HG03025 (cell line): Measurements from ENCODE around the gene CLCN7.

Source experiments
- ATAC-seq: cut with Tn5 transposase; IDR thresholded peaks from one replicate; pipeline ENCODE4 v1.9.1; 2021; ENCODE audit warnings: mild to moderate bottlenecking, moderate library complexity; ENCODE audit not compliant: unreplicated experiment, low FRiP score

The CLCN7 gene, protein sequence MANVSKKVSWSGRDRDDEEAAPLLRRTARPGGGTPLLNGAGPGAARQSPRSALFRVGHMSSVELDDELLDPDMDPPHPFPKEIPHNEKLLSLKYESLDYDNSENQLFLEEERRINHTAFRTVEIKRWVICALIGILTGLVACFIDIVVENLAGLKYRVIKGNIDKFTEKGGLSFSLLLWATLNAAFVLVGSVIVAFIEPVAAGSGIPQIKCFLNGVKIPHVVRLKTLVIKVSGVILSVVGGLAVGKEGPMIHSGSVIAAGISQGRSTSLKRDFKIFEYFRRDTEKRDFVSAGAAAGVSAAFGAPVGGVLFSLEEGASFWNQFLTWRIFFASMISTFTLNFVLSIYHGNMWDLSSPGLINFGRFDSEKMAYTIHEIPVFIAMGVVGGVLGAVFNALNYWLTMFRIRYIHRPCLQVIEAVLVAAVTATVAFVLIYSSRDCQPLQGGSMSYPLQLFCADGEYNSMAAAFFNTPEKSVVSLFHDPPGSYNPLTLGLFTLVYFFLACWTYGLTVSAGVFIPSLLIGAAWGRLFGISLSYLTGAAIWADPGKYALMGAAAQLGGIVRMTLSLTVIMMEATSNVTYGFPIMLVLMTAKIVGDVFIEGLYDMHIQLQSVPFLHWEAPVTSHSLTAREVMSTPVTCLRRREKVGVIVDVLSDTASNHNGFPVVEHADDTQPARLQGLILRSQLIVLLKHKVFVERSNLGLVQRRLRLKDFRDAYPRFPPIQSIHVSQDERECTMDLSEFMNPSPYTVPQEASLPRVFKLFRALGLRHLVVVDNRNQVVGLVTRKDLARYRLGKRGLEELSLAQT

DNA sequence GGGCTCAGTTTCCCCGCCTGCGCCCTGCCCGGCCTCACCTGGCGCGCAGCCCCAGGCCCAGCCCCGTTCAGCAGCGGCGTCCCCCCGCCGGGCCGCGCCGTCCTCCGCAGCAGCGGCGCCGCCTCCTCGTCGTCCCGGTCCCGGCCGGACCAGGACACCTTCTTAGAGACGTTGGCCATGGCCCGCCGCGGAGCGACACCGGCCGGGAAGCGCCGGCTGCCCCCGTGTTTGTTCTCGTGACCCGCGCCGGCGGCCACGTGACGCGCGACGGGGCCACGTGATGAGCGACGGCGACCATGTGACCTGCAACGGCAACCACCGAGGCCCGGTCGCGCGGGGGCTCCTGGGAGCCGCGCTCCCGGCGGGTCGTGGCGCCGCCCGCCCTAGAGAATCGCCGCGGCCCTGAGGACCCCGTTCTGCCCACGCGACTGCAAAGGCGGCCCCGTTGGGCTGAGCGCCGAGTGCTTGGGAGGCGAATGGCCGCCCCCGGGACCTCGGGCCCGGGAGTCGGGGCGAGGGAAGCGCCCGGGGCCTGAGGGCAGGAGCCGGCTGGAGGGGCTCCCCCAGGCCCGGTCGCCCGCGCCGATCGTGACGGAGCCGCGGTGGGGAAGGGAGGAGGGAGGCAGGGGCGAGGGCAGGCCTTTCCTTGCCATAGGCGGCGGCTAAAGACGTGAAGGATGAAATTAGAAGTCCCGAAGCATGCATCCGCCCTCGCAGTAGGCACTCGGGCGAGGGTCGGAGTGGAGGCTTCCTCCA lies at the start of gene CLCN7:
Gene CLCN7, minus strand, starts transcription at position 233 of the 756 bp plus-strand sequence. Its CDS starts 54 bp downstream, at position 179.
- ATAC-seq = peak; percentile 68

DNA sequence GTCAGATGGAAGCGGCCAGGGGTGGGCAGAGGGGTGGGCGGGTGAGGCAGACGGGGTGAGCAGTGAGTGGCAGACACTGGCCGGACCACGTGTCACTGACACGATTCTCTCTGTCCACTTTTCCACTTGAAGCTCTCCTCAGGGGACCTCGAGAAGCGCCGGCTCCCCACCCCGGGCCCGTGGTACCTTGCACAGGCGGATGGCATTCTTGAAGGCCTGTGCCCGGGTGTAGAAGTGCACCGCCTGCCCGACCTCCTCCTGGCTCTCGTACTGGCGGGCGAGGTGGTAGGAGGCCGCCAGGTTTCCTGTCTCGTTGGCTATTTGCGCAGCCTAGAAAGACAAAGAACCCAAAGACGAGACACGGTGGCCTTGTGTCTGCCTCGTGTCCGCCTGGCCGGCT lies 49.5 kb upstream of the CLCN7 start:
- ATAC-seq = no peak

DNA sequence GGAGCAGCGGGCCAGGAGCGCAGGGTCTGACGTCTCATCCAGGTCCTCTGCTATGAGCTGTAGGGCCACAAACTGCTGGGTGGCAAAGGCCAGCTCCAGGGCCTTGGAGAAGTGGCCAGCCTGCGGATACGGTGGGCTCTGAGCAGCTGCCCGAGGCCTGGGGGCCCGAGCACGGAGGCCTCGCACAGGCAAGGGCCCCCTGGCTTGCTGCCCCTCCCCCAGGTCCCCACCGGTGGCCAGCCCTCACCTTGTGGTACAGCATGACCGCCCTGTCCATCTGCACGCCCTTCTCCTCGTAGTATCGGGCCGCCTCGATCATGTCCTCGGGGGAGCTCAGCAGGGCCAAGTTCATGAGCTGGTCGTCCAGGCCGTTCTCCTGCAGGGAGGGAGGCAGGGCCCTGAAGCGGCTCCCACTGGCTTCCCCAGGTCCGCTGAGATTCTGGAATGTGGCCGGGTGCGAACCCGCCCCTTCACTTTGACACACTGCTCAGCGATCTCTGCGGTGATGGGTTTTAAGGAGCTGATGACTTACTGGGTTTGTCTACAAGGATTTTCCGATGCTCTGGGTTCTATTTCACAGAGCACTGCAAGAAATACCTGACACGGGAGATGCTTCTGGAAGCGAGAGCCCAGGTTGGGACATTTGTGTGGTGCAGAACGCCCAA lies 48.9 kb upstream of the CLCN7 start:
- no peak for ATAC-seq

DNA sequence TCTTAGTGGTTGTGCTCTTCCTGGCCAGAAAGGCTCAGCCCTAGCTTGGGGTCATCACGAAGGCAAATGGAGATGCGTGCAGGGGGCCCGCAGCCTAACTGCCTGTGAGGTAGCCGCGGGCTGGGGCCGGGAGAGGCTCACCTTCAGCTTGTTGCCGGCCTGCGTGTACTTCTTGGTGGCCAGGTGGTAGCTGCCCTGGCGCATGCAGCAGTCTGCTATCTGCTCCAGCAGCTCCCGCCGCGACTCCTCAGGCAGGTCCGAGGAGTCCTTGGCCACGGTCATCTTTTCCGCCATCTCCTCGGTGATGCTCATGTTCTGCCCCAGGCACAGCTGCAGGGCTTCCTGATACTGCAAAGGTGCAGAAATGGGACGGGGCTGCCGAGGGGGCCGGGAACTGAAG lies 45.6 kb upstream of the CLCN7 start:
- no peak for ATAC-seq

DNA sequence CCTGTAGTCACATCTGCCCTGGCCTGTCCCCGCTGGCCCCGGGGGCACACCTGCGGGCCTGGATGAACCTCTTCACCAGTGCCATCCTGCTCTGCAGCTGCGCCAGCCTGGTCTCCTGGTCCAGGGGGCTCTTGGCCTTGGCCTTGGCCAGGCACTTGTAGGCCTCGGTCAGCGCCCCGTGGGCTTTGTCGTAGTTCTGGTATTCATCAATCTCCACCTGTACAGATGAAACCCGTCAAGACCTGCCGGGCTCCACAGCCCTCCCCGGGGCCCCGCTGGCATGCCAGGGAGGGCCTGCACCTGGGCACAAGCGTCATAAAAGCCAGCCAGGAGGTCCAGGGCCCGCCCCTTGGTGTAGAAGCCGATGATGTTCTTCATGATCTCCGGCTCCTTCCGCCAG lies 45.0 kb upstream of the CLCN7 start:
- ATAC-seq = no peak

DNA sequence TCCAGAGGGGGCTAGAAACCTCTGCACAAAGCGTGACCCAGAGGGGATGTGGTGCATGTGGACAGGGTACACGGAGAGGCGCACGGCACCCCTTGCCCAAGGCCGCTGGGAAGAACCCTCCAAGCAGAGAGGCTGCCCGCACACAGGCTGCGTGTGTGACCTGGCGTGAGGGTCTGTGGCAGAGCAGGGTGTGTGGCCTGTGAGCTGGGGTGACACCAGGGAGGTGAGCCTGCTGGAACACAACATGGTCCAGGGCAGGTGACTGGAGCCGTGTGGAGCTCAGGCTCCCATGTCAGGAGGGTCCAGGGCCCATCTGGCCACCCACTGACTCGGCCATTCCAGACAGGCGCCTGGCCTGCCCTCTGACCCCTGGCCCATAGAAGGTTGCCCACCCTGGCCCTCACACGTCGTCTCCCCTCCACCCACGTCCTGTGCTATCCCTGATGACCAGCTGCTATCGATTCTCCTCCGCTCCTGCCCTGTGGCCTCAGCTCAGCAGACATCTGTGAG lies 43.9 kb upstream of the CLCN7 start:
- no peak for ATAC-seq

DNA sequence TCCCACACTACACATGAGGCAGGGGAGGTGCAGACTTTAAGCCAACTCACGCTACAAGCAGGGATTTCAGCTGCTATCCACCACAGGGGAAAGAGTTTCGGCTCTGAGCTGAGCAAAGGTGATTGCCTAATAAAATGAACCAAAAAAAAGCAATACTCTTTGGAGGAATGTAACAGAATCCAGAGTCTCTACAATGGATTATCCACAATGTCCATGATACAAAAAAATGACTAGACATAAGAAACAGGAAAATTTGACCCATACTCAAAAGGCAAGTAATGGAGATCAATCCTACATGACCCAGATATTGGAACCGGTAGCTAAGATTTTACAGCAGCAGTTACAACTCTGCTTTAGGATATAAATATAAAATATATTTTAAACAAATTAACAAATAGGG lies 39.7 kb upstream of the CLCN7 start:
- no peak for ATAC-seq

DNA sequence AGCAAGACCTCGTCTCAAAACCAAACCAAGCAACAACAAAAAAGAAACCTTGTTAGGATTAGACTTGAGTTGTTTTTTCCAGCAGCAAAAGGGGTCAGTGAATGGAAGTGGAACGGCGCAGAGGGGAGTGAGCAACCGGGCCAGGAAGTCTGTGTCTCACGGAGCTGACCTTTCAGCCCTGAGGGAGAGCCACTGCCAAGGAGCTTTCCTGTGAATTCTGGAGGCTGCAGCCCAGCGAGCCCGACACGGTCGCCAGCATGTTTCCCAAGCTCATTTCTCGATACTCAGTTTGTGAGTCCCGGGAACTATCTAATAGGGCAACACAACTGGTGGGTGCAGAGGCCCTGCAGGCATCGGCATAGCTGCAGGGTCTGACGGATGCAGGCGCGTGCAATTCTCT lies 37.9 kb upstream of the CLCN7 start:
- ATAC-seq = no peak

DNA sequence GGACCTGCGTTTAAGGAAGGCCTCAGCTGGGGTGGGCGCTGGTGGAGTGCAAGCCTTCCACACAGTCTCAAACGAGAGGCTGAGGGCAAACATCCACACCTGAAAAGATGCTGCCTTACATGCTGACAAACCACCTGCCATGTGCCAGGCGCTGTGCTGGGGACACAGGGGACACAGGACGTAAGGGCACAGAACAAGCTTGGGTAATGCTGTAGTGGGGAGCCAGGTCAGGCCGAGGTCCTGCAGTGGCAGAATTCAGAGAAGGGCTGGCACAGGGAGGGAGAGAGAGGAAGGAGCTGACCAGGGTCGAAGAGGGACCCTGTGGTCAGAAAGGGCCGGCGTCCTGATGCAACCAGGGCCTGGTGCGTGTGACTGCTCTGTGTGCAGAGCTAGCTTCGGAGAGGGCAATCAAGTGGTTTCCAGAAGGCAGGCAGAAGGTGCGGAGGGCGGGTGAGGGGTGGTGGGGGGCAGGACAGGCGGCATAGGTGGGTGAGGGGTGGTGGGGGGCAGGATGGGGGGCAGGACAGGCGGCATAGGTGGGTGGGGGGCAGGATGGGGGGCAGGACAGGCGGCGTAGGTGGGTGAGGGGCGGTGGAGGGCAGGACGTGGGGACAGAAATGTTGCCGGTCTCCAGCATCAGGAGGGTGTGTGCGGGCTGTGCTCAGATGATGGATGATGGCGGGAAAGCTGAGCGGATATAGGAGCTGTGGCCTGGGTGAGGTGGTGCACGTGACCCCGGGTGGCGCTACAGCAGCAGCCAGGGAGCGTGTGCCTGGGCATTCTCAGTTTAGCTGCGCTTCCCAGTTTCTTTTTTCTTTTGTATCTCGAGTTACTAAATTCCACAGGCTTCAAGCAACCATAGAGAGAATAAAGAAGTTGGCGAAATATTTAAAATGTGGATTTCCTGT lies 37.1 kb upstream of the CLCN7 start:
- ATAC-seq = no peak

DNA sequence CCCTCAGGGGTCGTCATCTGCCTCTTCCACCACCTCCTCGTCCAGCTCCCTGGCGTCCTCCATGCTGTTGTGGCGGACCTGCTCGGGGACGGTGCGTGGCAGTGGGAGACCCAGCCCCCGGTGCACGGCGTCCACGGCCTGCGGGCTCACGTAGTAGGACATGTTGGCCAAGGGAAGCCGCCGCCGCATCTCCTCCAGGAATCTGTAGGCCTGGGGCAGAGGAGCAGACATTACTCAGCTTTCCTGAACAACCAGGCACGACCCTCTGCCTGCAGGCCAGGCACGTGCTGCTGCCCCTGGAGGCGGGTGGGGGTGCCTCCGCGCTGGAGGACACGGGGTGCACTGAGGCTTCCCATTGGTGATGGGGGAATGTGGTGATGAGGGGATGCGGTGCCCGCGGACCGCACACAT lies 36.1 kb upstream of the CLCN7 start:
- ATAC-seq = no peak

DNA sequence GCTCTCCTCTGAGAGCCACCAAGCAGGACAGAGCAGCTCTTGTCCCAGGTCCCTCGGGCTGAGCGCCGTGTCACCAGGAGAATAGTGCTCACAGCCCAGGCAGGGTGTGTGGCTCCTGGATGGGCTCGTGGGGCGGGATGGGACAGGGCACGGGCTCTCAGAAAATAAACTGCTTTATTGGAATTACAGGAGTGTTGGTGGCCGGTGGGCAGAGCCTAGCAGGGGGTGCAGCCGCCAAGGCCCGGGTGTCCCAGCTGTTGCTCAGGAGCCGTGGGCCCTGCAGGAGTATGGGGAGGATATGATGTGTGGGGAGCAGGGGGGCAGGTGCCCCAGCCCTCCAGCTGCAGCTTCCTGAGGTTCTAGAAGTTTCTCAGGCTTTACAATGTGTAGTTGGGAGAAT lies 35.4 kb upstream of the CLCN7 start:
- ATAC-seq = no peak

DNA sequence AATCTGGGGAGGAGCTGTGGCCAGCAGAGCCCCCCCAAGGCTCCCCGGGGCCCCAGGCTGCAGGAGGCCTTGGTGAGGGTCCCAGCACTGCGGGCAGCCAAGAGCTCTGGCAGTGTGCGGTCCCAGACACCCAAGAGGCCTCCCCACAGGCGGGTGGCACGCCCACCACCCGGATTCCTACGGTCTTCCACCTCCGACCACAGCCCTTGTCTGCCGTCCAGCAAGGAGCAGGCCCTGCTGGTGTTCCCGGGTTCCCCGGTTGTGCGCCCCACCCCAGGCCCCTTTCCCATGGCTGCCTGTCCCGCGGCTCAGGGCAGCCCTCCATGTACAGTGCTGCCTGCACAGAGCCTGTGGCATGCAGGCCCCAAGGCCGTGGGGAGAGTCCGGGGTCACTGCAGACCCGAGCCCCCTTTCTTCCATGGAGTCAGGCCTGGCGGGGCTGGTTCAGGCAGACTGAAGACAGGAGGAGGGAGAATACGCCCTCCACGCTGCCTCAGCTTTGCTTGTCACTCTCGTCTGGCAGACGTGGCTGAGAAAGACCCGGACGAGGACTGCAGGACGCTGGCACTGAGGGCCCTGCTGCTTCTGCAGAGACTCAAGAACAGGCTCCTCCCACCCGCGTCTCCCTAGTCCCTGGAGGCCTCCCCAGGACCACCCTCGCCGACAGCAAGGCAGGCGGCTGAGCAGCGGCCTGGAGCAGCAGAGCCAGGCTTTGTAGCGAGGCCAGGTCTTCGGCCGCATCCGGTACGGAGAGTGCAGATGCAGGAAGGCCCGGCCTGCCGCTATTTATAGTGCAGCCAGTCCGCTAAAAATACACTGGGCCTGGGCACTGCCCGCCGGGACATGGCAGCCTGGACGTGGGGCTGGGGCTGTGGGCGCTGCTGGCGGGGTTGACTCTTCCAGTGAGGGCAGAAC lies 34.7 kb upstream of the CLCN7 start:
- ATAC-seq = no peak

DNA sequence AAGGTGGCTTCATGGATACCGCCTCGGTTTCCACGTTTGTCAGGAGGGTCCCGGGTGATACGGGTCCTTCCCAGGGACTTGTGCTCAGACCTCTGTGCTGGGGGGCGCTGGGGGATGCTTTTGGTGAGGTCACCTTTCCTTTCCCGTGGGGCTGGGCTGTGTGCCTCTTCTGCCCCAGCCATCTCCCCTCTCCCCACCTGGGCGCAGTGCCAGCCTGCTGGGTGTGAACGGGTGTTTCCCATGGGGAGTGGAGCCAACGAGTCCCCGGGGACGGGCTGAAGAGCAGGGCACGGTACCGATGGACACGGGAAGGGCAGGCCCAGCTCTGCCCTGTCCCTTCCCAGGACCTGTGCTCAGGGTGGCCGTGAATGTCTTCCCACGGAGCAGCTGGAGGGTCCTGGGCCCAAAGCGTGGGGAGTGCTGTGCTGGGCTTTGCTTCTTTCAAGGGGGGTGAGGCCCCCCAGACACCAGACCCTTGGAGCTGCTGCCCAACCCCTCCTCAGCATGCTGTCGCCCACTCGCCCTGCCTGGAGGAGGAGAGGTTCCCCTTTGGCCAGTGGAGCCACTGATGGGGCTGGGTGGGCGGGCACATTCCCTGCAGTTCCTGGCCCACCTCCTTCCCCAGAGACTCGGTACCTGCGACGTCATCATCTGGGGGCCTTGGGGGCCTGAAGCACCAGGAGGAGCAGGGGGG lies 33.8 kb upstream of the CLCN7 start:
- ATAC-seq = no peak

DNA sequence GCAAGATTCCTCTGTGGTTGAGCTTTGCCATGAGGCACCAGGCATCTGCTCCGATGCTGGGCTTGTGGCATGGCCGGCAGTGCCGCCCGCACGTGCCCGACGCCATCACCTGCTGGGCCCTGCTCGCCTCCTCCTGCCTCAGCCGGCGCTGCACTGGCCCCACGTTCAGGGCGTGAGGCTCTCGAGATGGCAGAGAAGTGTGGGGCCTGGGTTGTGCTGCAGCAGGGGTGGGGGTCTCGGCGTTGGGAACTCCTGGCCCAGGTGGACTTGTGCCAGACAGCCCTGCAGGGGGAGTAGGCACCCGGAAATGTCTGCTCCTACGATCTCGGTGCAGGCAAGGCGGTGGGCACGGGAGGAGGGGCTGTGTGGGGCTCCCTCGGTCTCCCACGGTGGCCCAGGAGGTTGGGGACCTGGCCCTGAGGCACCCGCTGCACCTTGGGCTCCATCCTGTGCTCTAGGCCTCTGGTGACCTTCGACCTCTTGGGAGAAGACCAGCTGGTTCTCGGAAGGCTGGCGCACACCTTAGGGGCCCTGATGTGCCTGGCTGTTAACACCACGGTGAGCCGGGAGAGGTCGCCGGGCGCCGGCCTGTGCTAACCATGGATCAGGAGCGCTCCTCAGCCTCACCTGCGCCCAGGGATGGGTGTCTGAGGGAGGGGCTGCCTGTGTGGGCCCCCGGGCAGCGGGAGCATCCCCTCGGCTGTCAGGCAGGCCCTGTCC lies 31.8 kb upstream of the CLCN7 start:
- no peak for ATAC-seq

DNA sequence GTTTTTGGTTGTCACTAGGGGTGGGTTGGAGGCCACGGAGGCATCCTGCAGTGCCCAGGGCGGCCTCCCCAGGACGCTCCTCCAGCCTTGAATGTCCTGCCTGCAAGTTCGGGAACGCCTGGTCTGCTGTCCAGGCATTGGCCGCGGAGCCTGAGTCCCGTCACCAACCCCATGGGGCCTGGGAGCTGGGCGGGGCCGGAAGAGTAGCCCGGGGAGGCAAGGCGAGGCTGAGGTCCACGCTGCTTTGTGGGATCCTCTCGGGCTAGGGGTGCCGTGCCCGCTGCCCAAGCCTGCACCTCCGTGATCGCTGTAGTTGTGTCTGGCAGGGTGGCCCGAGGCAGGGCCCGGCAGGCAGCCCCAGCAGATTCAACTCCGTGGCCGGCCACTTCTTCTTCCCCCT lies 31.1 kb upstream of the CLCN7 start:
- ATAC-seq = no peak

DNA sequence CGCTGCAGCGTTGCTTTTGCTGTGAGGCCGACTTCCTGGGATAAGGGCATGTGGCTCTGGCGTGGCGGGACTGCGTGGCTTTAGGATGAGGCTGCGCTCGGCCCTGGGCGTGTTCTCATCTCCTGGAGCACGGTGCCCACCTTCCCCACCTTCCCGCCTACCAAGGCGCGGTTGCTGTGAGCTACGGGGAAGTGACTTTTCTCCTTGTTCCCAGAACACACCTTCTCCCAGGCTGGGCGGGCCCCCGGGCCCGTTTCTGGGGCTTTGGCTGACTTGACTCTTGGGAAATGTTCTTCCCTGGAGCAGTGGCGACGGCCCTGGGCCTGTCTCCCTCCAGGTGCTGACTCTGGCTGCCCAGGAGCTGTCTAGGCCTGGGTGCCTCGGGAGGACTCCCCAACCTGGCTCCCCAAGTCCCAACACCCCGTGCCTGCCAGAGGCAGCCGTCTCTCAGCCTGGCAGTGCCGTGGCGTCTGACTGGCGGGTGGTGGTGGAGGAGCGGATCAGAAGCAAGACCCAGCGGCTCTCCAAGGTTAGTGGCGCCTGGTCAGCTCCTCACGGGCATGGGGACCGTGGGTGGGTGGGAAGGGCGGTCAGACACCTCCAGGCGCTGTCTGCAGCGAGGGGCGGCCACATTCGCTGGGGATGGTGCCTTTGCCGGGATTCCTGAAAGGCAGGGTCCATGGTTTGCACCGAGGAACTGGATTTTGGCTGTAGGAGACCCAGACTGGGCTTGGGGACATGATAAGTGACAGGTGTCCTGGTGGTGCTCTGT lies 30.4 kb upstream of the CLCN7 start:
- ATAC-seq = no peak
